H54 (cell line): ENCODE results near the gene TSHZ1.

Experiments
- DNase-seq: peaks from one replicate; pipeline ENCODE4 v3.0.0; 2011; ENCODE audit warnings: low spot score, mixed read lengths; ENCODE audit not compliant: insufficient read length
- FAIRE-seq: peaks from 3 replicates; lab custom pipeline; 2011; peaks lifted over from hg19 to GRCh38; lab: Jason Lieb, UNC
- POLR2A ChIP-seq: IDR thresholded peaks from 2 replicates; pipeline ENCODE4 v1.6.1; 2011; ENCODE audit warnings: low read depth, mild to moderate bottlenecking, low read length

TSHZ1 gene

DNA sequence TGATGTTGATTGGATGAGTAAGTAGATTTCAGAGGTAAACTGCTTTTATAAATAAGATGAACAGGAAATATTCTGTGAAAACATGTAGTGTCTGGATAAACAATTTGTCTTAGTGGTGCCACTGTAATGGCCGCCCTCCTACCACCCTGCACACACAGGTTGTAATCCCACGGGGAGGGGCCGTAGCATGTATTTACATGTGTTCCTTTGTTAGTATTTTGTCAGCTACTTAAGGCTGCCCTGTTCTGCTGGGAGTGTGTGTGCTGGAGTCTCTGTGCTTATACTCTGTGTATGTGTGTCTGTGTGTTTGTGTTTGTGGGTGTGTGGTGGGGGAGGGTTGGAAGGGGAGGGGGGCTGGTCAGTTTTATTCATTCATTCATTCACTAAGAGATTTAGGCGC lies 5.1 kb downstream of the TSHZ1 start:
- FAIRE-seq (no peak), DNase-seq (no peak)
- no peak for TF ChIP-seq POLR2A

DNA sequence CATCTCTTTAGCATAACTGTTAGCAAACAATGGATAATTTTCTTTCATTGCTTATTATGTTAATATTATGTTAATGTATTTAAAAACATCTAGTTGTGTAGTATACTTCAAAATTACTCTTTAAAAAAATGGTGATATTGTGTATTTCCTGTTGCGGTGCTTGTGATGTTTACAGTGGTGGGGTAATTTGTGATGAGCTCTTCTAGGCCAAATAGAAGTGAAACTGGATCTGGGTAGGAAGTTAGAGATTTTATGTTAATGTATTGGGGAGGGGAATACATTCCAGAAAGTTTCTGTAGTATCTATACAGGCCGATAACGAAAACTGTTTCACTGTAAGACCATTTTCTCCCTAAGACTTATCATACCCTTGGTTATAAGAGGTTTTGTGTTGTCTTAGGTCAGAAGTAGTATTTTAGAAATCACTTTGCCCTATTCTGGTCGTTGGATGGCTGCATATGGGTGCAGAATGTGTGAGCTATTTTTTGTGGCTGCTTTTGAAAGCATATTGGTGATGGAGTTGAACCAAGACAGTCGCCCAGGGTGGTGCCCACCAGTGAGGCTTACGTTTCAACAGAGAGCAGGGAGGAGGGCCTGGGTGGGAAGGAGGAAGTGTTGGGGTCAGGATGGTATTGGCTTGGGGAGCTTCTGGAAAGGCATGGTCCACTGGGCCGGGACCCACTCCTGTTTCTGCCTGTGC lies 5.8 kb downstream of the TSHZ1 start:
- DNase-seq, result no peak
- FAIRE-seq, result no peak
- no peak for TF ChIP-seq POLR2A

- DNase-seq (no peak), FAIRE-seq (no peak)
- no peak for TF ChIP-seq POLR2A
Measured at GRCh38 chr18:75216911-75217689, 6.5 kb downstream of the TSHZ1 start.

GRCh38 chr18:75218065-75218923 lies 7.7 kb downstream of the TSHZ1 start:
- no peak for TF ChIP-seq POLR2A
- FAIRE-seq (no peak), DNase-seq (no peak)

- DNase-seq, result no peak
- no peak for FAIRE-seq
- TF ChIP-seq POLR2A, result no peak
Measured at GRCh38 chr18:75219745-75220375, 9.3 kb downstream of the TSHZ1 start.

DNA sequence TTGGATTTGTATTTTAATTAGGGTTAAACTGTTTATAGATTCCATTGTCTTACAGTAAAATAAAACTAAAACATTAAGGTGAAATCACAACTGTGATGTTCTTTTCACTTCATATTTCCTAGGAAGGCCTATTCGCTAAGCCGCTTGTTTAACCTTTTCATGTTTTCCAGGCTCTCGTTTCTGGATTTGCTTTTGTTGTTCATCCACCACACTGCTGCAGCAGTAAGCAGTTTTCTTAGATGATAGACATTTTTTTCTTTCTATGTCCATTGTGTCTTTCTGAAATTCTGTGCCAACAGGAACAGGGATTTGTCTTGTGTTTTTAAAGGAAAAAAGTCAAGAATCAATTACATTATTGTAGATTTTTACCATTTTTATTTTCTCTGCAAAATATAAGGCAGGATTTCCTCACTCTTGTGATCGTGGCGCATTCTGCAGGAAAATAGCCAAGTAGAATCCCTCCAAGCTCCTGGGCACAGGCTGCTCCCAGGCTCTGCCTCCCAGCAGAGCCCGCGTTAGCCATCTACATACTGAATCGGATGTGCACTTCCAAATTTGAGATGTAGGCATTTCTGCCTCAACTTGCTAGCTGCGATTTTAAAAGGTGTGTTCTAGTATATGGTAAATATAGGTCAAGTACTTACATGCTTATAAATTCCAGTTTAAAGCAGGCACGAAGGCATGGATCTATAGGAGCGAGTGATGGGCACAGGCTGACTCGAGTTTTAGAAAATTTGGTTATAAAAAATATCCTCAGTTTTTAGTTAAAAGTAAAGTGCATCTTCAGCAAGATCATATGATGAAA lies 10.2 kb downstream of the TSHZ1 start:
- no peak for TF ChIP-seq POLR2A
- DNase-seq (no peak), FAIRE-seq (no peak)

DNA sequence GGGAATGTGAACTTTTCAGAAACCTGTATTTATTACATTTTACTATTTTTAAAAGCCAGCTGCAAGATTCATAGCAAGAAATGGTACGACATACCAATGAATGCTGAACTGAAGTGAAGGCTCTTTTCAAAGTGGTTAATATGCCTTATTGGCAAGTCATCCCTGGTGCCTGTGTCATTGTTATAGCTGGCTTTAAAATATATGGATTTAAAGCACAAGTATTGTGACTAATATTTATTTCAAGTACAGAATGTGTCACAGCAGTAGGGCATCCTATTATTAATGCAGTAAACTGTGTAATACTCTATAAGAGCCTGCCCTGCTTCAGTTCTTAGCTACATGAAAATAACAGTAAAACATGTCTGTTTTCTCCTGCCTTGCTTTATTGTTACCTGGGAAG lies 10.8 kb downstream of the TSHZ1 start:
- TF ChIP-seq POLR2A, result no peak
- DNase-seq (no peak), FAIRE-seq (no peak)

DNA sequence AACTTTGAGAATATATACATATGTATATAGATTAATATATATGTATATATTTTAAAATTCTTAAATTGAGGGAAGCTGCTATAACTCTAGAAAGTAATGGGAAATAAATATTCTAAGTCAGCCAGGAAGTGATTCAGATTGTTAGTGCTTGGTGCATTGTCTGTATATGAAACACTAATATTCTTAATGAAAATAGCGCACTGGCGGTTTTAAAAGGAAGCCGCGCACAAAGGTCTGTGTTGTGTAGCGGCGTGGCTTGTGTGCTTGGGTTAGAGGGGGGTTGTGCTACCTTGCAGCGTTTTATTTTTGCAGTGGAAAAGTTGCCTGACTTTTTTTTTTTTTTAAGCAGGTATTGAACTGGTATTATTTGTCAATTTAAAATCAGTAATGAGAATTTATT lies 11.3 kb downstream of the TSHZ1 start:
- no peak for DNase-seq
- TF ChIP-seq POLR2A, result no peak
- FAIRE-seq, result no peak

GRCh38 chr18:75222407-75222806 lies 11.8 kb downstream of the TSHZ1 start:
- FAIRE-seq (no peak), DNase-seq (no peak)
- TF ChIP-seq POLR2A, result no peak

GRCh38 chr18:75223687-75224347 lies 13.2 kb downstream of the TSHZ1 start:
- FAIRE-seq, result no peak
- TF ChIP-seq POLR2A, result no peak
- no peak for DNase-seq

- TF ChIP-seq POLR2A, result no peak
- FAIRE-seq, result no peak
Measured at GRCh38 chr18:75226286-75226955, 15.8 kb downstream of the TSHZ1 start.

DNA sequence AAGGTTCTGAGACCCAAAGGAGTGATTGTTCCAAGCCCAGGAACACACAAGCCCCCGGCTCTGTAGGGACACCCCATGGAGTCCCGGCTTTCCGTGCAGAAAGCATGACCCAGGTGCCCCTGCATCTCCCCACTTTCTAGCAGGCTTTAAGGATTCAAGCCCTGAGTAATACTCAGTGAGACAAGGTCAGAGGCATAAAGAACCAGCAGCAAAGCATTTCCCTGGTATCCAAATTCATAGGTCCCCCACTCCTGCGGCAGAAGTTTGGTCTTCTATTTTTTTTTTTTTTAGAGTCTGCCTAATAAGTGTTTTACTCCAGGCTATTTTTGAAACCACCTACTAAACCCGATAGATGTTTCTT lies 16.3 kb downstream of the TSHZ1 start:
- FAIRE-seq (no peak), DNase-seq (no peak)
- TF ChIP-seq POLR2A, result no peak

More at GRCh38 chr18:75226286-75226955, 15.8 kb downstream of the TSHZ1 start:
- no peak for DNase-seq
